K562 (cell line): ENCODE measurements around the gene MRO. TPM values are rescaled to one million over a fixed set of nuclear protein-coding genes. Genes with fewer than 3 reads are reported as not detected.

Source experiments
- CTCFL ChIP-seq: IDR thresholded peaks from 2 replicates; pipeline ENCODE4 v1.6.1; 2011; ENCODE audit warnings: borderline replicate concordance, low read depth, mild to moderate bottlenecking, moderate library complexity, low read length; ENCODE audit not compliant: insufficient read depth, poor library complexity, severe bottlenecking
- MCM3 ChIP-seq: fragments of 450-650 bp; IDR thresholded peaks from 2 replicates; pipeline ENCODE4 v1.6.1; 2016
- MTA3 ChIP-seq: fragments of 450-650 bp; formaldehyde crosslinking; IDR thresholded peaks from 2 replicates; pipeline ENCODE4 v1.6.1; 2017; ENCODE audit warnings: mild to moderate bottlenecking, borderline replicate concordance
- MTF1 ChIP-seq: fragments of 250-450 bp; sonication (Bioruptor Pico); IDR thresholded peaks from 2 replicates; pipeline ENCODE4 v1.9.0; 2021; ENCODE audit warnings: moderate library complexity, mild to moderate bottlenecking, inconsistent platforms, borderline replicate concordance
- NR0B1 ChIP-seq: fragments of 450-650 bp; IDR thresholded peaks from one replicate; pipeline ENCODE4 v1.6.1; 2018; ENCODE audit warnings: mild to moderate bottlenecking, moderate library complexity; ENCODE audit not compliant: partially characterized antibody
- PTTG1 ChIP-seq: fragments of 450-650 bp; IDR thresholded peaks from 2 replicates; pipeline ENCODE4 v1.6.1; 2016; ENCODE audit warnings: low read depth, mild to moderate bottlenecking, missing genetic modification characterization, missing compliant biosample characterization
- RBM39 ChIP-seq: fragments of 200-400 bp; formaldehyde crosslinking; optimal IDR thresholded peaks from 2 replicates; pipeline ENCODE3; 2018; ENCODE audit warnings: low read depth, low read length
- SMAD1 ChIP-seq: fragments of 150-350 bp; IDR thresholded peaks from 2 replicates; pipeline ENCODE4 v1.6.1; 2014; ENCODE audit warnings: low read length, low read depth; ENCODE audit not compliant: partially characterized antibody
- SMAD4 ChIP-seq: fragments of 250-450 bp; sonication (Bioruptor Pico); conservative IDR thresholded peaks from 2 replicates; pipeline ENCODE4 v1.8.0; 2021; ENCODE audit warnings: inconsistent platforms, mild to moderate bottlenecking, moderate library complexity
- SOX6 ChIP-seq: fragments of 450-650 bp; IDR thresholded peaks from 2 replicates; pipeline ENCODE4 v1.6.1; 2014; ENCODE audit warnings: mild to moderate bottlenecking
- TEAD4 ChIP-seq, 2 experiments: sonication (generic) in 1 of 2; formaldehyde crosslinking in 1 of 2; IDR thresholded peaks; 2 replicates each; pipeline versions ENCODE4 v1.6.1 to v1.8.0; 2012 to 2022; ENCODE audit warnings: borderline replicate concordance in 1 of 2, inconsistent platforms in 1 of 2, low read length in 1 of 2, mild to moderate bottlenecking in 1 of 2, missing genetic modification reagents in 1 of 2
- ZFP36 ChIP-seq: fragments of 150-350 bp; IDR thresholded peaks from 2 replicates; pipeline ENCODE4 v1.6.1; 2018; ENCODE audit warnings: low read length, low read depth; ENCODE audit not compliant: partially characterized antibody
- ZNF551 ChIP-seq: fragments of 250-450 bp; sonication (Bioruptor Pico); IDR thresholded peaks from 2 replicates; pipeline ENCODE4 v1.5.0; 2021; ENCODE audit warnings: mild to moderate bottlenecking, moderate library complexity
- ZNF699 ChIP-seq: fragments of 250-450 bp; sonication (Bioruptor Pico); IDR thresholded peaks from 2 replicates; pipeline ENCODE4 v1.8.0; 2021; ENCODE audit warnings: mild to moderate bottlenecking, moderate library complexity; ENCODE audit not compliant: insufficient replicate concordance
- polyA plus RNA-seq, 8 experiments: library from polyadenylated mRNA; depleted of rRNA in 4 of 8; stranded (reverse) in 5 of 8; unstranded in 3 of 8; fragments of >200 nt; fragmentation: Nextera tagmentation in 2 of 8; fragmentation: Illumina TruSeq in 1 of 8; extraction: Ambion mirVana in 2 of 8; extraction: Trizol in 1 of 8; gene quantifications; 2 replicates each; pipeline versions ENCODE4 v1.2.1 to v1.2.3, GENCODE V29; 2011 to 2014; ENCODE audit warnings: inconsistent platforms in 1 of 8, missing spikeins in 1 of 8
- total RNA-seq, 7 experiments: library from RNA; depleted of rRNA in 6 of 7; stranded (reverse); fragments of >200 nt in 6 of 7; fragmentation: Illumina TruSeq in 2 of 7; extraction: Trizol in 2 of 7; gene quantifications; 2 replicates each; pipeline versions ENCODE4 v1.2.1 to v1.2.3, GENCODE V29; 2011 to 2021; ENCODE audit warnings: low replicate concordance in 1 of 7
- TF ChIP-seq, protein P1 (sequence below): fragments of 450-650 bp; formaldehyde crosslinking; IDR thresholded peaks from 2 replicates; pipeline ENCODE4 v1.4.0; 2020; ENCODE audit warnings: mild to moderate bottlenecking, moderate library complexity

The MRO gene
- total and polyA plus RNA-seq, 9 of the 15 experiments (the other 6 are each of a cell fraction or from before 2014, with no cell fraction given), result 0.06 TPM; not detected in 8

DNA sequence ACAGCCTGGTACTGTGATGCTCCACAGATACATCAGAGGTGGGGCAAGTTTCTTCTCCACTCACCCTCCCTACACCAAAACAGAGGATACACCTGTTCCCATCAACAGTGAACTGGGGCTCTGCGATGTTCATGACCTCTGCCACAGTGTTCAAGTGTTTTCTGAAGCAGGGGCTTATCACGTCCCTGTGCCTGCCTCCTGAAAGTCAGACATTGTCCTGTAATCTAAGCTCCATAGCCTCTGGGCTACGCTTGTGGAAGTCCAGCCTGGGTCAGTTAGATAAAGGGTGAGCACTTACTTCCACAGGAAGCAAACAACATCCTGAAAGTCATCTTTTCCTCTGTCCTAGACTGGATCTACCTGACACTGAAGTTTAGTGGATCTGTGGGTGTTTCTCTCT, 20.2 kb upstream of the MRO start (continued):
- 0 out of 2 replicates have a peak, but pooled peaks have one; percentile 22 for TF ChIP-seq MTA3
- no peak for TF ChIP-seq NR0B1
- peak; percentile 91 for TF ChIP-seq TEAD4 (IDR thresholded peaks at IDR 0.05; ENCODE audit: low read length)
- no peak for TF ChIP-seq TEAD4 (CRISPR knock-in tag; IDR thresholded peaks at IDR 0.05; ENCODE audit: borderline replicate concordance)
- no peak for TF ChIP-seq PTTG1 (tag)
- no peak for TF ChIP-seq ZNF699 (CRISPR knock-in tag)
- TF ChIP-seq CTCFL, result no peak
- TF ChIP-seq RBM39, result no peak
- no peak for TF ChIP-seq SMAD1
- TF ChIP-seq SOX6, result peak; percentile 88
- TF ChIP-seq ZNF551 (CRISPR knock-in tag), result no peak
- TF ChIP-seq, protein P1, sequence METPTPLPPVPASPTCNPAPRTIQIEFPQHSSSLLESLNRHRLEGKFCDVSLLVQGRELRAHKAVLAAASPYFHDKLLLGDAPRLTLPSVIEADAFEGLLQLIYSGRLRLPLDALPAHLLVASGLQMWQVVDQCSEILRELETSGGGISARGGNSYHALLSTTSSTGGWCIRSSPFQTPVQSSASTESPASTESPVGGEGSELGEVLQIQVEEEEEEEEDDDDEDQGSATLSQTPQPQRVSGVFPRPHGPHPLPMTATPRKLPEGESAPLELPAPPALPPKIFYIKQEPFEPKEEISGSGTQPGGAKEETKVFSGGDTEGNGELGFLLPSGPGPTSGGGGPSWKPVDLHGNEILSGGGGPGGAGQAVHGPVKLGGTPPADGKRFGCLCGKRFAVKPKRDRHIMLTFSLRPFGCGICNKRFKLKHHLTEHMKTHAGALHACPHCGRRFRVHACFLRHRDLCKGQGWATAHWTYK (CRISPR knock-in tag), result no peak
- no peak for TF ChIP-seq ZFP36
- peak; percentile 88 for TF ChIP-seq SMAD4 (CRISPR knock-in tag)
- no peak for TF ChIP-seq MTF1 (CRISPR knock-in tag)
- TF ChIP-seq MCM3, result no peak
